ENCODE results near the gene PADI2.
"Not testable (repeated sequence)": the region's sequence is repeated elsewhere in the genome, so short reads cannot be mapped to it uniquely, and the experiment has no call there.

PADI2 gene

GRCh38 chr1:17080880-17081279 is 38.4 kb downstream of the PADI2 start:
- DNase-seq, result no peak

- DNase-seq, result no peak
Measured at GRCh38 chr1:17080085-17080759, 39.0 kb downstream of the PADI2 start.

GRCh38 chr1:17078991-17079868 is 40.0 kb downstream of the PADI2 start:
- no peak for DNase-seq

GRCh38 chr1:17075470-17076255 is 43.6 kb downstream of the PADI2 start:
- DNase-seq, result peak; percentile 2

- no peak for DNase-seq
Measured at GRCh38 chr1:17071794-17072193, 47.5 kb downstream of the PADI2 start.

GRCh38 chr1:17070163-17070525 is 49.1 kb downstream of the PADI2 start:
- no peak for DNase-seq

- no peak for DNase-seq
Measured at GRCh38 chr1:17069452-17070162, 49.6 kb downstream of the PADI2 start.

- no peak for DNase-seq
Measured at GRCh38 chr1:17068789-17069188, 50.5 kb downstream of the PADI2 start.

GRCh38 chr1:17067465-17068240 is 51.6 kb downstream of the PADI2 start:
- DNase-seq, result no peak

GRCh38 chr1:17067069-17067426 is 52.2 kb downstream of the PADI2 start:
- DNase-seq, result no peak

GRCh38 chr1:17066361-17067068 is 52.7 kb downstream of the PADI2 start:
- DNase-seq, result no peak

GRCh38 chr1:17065666-17066065 is 53.6 kb downstream of the PADI2 start:
- no peak for DNase-seq

GRCh38 chr1:17062751-17063150 is 56.5 kb downstream of the PADI2 start:
- DNase-seq, result not testable (repeated sequence)

- DNase-seq, result no peak
Measured at GRCh38 chr1:17061892-17062291, 57.4 kb downstream of the PADI2 start.

- no peak for DNase-seq
Measured at GRCh38 chr1:17061486-17061885, 57.8 kb downstream of the PADI2 start.

GRCh38 chr1:17060306-17060749 is 58.9 kb downstream of the PADI2 start:
- no peak for DNase-seq

GRCh38 chr1:17059391-17060305 is 59.6 kb downstream of the PADI2 start:
- DNase-seq, result peak; percentile 3

GRCh38 chr1:17056551-17056950 is 62.7 kb downstream of the PADI2 start:
- DNase-seq, result no peak

- DNase-seq, result no peak
Measured at GRCh38 chr1:17055801-17056200, 63.5 kb downstream of the PADI2 start.
